Hepatocyte (in vitro differentiated cells): Measurements from ENCODE around the gene ATP6V0B.

Experiments
- CTCF ChIP-seq: fragments of 200-600 bp; sonication (generic); IDR thresholded peaks from 2 replicates; pipeline ENCODE4 v1.5.1; 2016; ENCODE audit warnings: antibody characterized with exemption, mild to moderate bottlenecking; ENCODE audit not compliant: poor library complexity
- EZH2 ChIP-seq: fragments of 200-600 bp; sonication (generic); IDR thresholded peaks from 2 replicates; pipeline ENCODE4 v1.6.1; 2016; ENCODE audit warnings: antibody characterized with exemption, mild to moderate bottlenecking, borderline replicate concordance

DNA sequence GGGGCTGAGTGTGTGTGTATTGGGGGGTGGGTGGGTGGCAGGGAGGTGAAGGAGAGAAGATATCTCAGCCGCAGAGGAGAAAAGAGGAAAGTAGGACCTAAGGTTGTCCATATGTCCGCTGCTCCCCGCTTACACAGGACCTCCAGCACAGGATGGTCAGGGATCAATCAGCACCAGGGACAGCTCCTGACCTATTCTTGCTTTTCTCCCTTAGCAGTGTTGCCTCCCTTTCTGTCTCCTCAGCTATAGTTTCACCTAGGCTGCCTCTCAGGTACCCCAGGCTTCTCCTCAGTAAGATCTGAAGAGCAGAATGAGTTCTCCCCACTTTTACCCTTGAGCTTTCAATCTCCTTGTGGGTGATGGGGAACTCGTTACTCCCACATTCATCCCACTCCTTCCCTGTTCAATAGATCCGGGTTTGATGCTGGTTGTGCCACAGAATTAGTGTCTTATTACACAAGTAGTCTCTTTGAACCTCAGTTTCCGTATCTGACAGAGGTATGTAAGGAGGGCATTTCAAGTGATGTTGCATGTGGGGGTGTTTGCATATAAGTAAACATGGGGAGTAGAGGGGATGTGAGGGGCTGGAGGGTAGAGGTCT is 6.3 kb upstream of the ATP6V0B start:
- TF ChIP-seq CTCF (no peak), EZH2 (no peak)
